Dermis blood vessel endothelial cell (primary cell): ENCODE results near the gene PLCD1. TPM values are rescaled to one million over a fixed set of nuclear protein-coding genes. Genes with fewer than 3 reads are reported as not detected.

Experiments used
- DNase-seq: peaks from one replicate; pipeline ENCODE4 v3.0.0; 2010
- total RNA-seq: library from RNA; depleted of rRNA; stranded (reverse); fragments of >200 nt; gene quantifications from 2 replicates; pipeline ENCODE4 v1.2.3, GENCODE V29; 2014

The PLCD1 gene
- total RNA-seq, 1 donor from 2014 or later: 20.4 TPM

- no peak for DNase-seq
These were observed 13.0 kb downstream of the PLCD1 start for GRCh38 chr3:38016410-38016809.

- no peak for DNase-seq
These were observed 13.5 kb downstream of the PLCD1 start for GRCh38 chr3:38015984-38016383.

GRCh38 chr3:38015485-38015884 lies 14.0 kb downstream of the PLCD1 start:
- no peak for DNase-seq

GRCh38 chr3:38011111-38011510 lies 18.3 kb downstream of the PLCD1 start:
- DNase-seq: no peak

- no peak for DNase-seq
These were observed 19.4 kb downstream of the PLCD1 start for GRCh38 chr3:38009807-38010591.

- no peak for DNase-seq
These were observed 20.4 kb downstream of the PLCD1 start for GRCh38 chr3:38008971-38009580.

GRCh38 chr3:38008191-38008701 lies 21.2 kb downstream of the PLCD1 start:
- no peak for DNase-seq

GRCh38 chr3:38007754-38008090 lies 21.7 kb downstream of the PLCD1 start:
- DNase-seq: no peak

- DNase-seq: no peak
These were observed 22.9 kb downstream of the PLCD1 start for GRCh38 chr3:38006445-38006995.

- no peak for DNase-seq
These were observed 23.4 kb downstream of the PLCD1 start for GRCh38 chr3:38006031-38006430.

- no peak for DNase-seq
These were observed 24.1 kb downstream of the PLCD1 start for GRCh38 chr3:38005076-38006020.

GRCh38 chr3:38004415-38005075 lies 24.9 kb downstream of the PLCD1 start:
- peak; percentile 79 for DNase-seq

- no peak for DNase-seq
These were observed 25.5 kb downstream of the PLCD1 start for GRCh38 chr3:38003817-38004414.

GRCh38 chr3:38003371-38003816 lies 26.0 kb downstream of the PLCD1 start:
- peak; percentile 71 for DNase-seq

- no peak for DNase-seq
These were observed 26.5 kb downstream of the PLCD1 start for GRCh38 chr3:38002940-38003339.

GRCh38 chr3:38002291-38002876 lies 27.1 kb downstream of the PLCD1 start:
- no peak for DNase-seq

- DNase-seq: no peak
These were observed 27.9 kb downstream of the PLCD1 start for GRCh38 chr3:38001456-38002081.

- DNase-seq: no peak
These were observed 28.4 kb downstream of the PLCD1 start for GRCh38 chr3:38000965-38001455.

GRCh38 chr3:38000242-38000916 lies 29.1 kb downstream of the PLCD1 start:
- DNase-seq: no peak

- DNase-seq: no peak
These were observed 29.6 kb downstream of the PLCD1 start for GRCh38 chr3:37999836-38000235.
